GM13977 (cell line): ENCODE data around the gene WDR83.
A peak's percentile ranks its signal among the peaks of the same experiment; 100 is the strongest.

ENCODE experiments used
- DNase-seq: peaks from one replicate; pipeline ENCODE4 v3.0.0; 2012; ENCODE audit warnings: low spot score
- in situ Hi-C: fragments of 300-500 bp; cut with MboI; formaldehyde crosslinking; loops from one replicate; pipeline ENCODE4 v1.12.0; 2022; ENCODE audit warnings: low sequenced_read_pairs, low pct_unique_long_range_greater_than_20kb, mixed read lengths, inconsistent platforms; ENCODE audit not compliant: unreplicated experiment
- TF ChIP-seq, protein P1 (sequence below): IDR thresholded peaks from 2 replicates; pipeline ENCODE4 v1.5.1; 2012; ENCODE audit warnings: mild to moderate bottlenecking, control low read depth; ENCODE audit not compliant: insufficient read depth; ENCODE audit errors: extremely low read depth, missing control alignments

The WDR83 gene

DNA sequence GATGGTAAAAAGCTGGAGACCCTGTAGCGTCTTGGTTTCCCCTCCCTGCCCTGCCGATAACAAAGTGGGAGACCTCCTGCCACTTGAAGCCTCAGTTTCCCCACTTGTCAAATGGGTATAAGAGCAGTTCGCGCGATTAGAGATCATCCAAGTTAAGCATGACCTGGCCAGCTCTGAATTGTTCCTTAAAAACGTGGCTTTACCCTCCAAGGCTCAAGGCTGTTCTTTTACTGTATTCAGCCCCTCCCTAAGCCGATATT, 56.7 kb downstream of the WDR83 start:
- TF ChIP-seq, protein P1, sequence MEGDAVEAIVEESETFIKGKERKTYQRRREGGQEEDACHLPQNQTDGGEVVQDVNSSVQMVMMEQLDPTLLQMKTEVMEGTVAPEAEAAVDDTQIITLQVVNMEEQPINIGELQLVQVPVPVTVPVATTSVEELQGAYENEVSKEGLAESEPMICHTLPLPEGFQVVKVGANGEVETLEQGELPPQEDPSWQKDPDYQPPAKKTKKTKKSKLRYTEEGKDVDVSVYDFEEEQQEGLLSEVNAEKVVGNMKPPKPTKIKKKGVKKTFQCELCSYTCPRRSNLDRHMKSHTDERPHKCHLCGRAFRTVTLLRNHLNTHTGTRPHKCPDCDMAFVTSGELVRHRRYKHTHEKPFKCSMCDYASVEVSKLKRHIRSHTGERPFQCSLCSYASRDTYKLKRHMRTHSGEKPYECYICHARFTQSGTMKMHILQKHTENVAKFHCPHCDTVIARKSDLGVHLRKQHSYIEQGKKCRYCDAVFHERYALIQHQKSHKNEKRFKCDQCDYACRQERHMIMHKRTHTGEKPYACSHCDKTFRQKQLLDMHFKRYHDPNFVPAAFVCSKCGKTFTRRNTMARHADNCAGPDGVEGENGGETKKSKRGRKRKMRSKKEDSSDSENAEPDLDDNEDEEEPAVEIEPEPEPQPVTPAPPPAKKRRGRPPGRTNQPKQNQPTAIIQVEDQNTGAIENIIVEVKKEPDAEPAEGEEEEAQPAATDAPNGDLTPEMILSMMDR = no peak
- no peak for DNase-seq
- in situ Hi-C loops = no loop called here

DNA sequence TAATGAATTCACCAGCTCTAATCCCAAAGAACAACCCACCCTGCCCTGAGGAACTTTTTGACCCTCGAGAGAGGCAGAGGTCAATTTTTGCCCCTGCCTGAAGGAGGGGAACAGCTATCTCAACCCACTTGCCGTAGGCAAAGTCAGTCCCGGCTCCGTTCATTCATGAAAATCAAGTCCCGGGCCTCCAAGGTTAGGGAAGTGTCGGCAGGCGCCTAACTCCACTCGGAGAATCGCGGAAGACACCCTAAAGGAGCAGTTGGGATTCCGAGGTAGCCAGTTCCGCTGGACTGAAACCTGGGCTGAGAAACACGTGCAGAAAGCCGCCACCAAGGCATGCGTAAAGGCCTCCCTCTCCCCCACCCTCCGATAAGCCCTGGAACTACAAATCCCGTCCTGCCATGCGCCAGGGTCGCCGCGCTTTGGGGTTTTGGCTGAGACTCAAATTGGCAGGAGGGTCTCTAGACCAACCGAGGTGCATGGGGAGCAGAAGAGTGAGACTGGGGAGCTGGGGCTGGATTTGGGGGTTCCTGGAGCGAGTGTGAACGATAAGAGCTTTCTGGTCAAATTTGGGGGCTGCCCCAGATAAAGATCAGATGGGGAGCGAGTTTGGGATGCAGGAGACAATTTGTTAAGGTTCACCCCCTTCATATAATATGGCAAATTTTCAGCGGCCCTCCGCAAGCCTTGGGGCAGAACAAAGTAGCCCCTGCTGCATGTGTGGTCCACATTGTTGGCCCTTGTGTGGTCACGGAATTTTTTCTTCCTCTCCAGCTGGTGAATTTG, 57.2 kb downstream of the WDR83 start, which contains the start of gene TNPO2:
TSS of gene TNPO2 (minus strand) at position 292 of the 786 bp plus-strand sequence. CDS start 2,955 bp downstream, outside the sequence.
- DNase-seq = peak; percentile 82
- in situ Hi-C loops = no loop called here
- TF ChIP-seq, protein P1 = no peak
